ENCODE results near the gene ALG12. TPM values are rescaled to one million over a fixed set of nuclear protein-coding genes. Genes with fewer than 3 reads are reported as not detected.

ALG12 gene
- total RNA-seq, 1 donor = 6.8 TPM

DNA sequence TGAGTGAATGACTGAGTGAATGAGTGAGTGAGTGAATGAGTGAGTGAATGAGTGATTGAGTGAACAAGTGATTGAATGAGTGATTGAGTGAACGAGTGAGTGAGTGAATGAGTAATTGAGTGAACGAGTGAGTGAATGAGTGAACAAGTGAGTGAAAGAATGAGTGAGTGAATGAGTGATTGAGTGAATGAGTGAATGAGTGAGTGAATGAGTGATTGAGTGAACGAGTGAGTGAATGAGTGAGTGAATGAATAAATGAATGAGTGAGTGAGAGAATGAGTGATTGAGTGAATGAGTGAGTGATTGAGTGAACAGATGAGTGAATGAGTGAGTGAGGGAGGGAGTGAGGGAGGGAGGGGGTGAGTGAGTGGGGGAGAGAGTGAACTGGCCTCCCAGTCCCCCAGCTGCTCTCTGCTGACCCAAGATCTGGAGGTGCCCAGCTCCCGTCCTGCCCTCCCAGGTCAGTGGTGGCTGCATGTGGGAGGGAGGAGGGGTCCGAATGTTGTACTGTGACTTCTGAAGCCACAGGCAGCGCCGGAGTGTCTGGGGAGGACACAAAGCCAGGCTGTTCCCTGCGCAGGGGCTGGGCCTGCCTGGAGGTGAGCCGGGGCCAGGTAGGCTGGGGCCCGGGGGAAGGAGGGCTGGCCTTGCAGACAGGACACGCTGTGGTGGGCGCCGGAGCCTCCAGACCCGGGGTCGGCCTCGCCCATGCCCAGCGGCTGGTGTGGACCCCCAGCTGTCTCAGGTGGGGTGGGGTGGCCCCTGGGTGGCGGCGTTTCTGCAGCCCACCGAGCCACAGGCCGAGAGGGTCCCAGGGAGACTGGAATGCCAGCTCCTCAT is 24.5 kb upstream of the ALG12 start:
- H3K4me3 ChIP-seq (ENCODE audit: low read length) = no peak overlapping the region
- peaks cover 13% of the 10 kb centered on the region for H3K4me1 ChIP-seq (ENCODE audit: insufficient read depth, low read length)
- H3K27me3 ChIP-seq (ENCODE audit: insufficient read depth, low read length) = no peaks in the 10 kb centered on the region
- no peaks in the 10 kb centered on the region for H3K9me3 ChIP-seq (ENCODE audit: low read depth, low read length)

DNA sequence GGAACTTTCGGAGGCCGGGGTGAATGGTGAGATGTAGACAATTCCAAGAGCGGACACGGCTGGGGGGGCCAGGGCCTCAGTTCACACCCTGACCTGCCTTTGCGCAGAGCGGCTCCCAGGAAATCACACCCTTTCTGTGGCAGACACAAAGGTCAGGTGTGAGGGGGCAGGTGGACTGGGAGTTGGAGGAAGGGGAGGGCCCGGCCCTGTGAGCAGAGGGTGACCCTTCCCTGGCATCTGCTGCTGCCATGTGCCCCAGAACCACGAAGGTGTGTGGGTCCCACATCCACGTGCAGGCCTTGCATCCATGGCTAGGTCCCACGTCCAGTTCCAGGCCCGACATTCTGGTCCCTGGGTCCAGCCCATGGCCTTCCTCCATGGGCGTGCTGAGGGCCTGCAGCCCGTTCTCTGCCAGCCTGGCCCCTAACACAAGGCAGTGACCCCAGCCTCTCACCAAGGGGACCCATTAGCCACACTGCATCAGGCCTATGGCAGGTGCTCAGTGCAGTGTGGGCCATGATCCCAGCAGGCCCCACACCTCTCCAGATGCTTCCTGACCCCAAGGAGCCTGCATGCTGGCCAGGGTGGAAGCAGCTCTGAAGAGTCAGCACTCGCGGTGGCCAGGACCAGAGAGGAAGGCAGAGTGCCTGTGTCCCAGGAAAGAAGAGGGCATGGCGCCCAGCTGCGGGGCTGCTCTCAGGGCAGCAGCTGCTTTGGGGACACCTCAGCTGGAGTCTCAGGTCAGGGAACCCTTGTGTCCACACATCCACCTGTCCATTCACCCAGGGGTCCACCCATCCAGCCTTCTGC is 23.5 kb upstream of the ALG12 start:
- Histone ChIP-seq H3K4me3 (ENCODE audit: low read length) (no peak overlapping the region), H3K27me3 (ENCODE audit: insufficient read depth, low read length) (no peaks in the 10 kb centered on the region), H3K9me3 (ENCODE audit: low read depth, low read length) (no peaks in the 10 kb centered on the region), H3K4me1 (ENCODE audit: insufficient read depth, low read length) (peaks cover 23% of the 10 kb centered on the region)

DNA sequence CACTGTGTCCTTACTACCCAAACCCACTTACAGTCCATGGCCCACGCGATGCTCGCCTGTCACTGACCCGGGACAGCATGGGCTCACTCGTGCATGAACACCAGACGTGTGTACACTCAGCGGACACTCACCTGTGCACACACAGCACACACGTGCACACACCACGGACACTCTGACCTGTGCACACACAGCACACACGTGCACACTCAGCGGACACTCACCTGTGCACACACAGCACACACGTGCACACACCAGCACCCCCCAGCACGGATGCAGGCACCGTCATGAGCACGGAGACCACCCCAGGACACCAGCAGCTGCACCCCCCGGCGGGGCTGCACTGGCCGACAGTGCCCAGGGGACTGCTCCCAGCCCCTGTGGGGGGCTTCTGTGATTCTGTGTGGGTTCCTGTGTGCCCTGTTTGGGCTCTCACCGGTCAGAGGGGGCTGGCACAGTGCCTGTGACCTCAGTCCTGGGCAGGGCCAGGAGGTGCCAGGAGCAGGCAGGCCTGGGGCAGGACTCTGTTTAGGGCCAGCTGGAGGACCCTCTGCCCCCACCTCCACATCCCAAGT is 20.4 kb upstream of the ALG12 start:
- no peak overlapping the region for H3K4me3 ChIP-seq (ENCODE audit: low read length)
- H3K9me3 ChIP-seq (ENCODE audit: low read depth, low read length) = no peaks in the 10 kb centered on the region
- peaks cover 28% of the 10 kb centered on the region for H3K4me1 ChIP-seq (ENCODE audit: insufficient read depth, low read length)
- no peaks in the 10 kb centered on the region for H3K27me3 ChIP-seq (ENCODE audit: insufficient read depth, low read length)

DNA sequence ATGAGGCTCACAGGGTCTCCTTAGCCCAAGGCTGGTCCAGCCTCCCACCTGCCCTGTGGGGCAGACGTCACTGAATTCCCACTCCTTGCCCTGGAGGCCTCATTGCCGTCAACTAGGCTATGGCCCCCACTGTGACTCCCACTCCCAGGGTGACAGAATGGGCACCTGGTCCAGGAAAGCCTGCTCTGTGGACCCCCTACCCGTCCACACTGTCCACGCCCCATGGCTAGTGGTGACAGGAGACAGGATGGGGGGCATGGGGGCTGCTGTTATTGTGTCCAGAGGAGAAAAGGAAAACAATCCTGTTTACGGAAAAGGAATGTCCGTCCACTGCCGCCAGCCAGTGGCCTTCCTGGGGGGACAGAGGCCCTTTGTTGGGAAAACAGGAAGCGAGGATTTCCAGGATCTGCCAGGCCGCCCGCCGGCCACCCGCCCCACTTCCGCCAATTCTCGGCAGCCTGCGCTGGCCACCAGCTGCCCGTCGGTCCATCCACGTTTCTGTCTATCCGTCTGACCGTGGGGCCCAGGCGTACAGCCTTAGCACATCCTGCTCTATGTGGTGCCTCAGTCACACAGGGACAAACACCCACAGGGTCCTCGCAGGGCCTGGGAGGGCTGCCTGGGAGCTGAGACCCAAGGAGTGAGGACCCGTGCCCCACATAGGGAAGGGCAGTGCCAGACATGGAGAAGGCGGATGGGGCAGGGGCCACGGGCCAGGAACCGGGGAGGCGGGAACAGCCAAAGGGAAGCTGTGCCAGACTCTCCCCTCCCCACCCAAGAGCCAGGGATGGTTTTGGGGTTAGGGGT is 19.7 kb upstream of the ALG12 start:
- Histone ChIP-seq H3K27me3 (ENCODE audit: insufficient read depth, low read length) (no peaks in the 10 kb centered on the region), H3K4me3 (ENCODE audit: low read length) (no peak overlapping the region), H3K4me1 (ENCODE audit: insufficient read depth, low read length) (peaks cover 35% of the 10 kb centered on the region), H3K9me3 (ENCODE audit: low read depth, low read length) (no peaks in the 10 kb centered on the region)

- Histone ChIP-seq H3K4me1 (ENCODE audit: insufficient read depth, low read length) (peaks cover 41% of the 10 kb centered on the region), H3K4me3 (ENCODE audit: low read length) (no peak overlapping the region)
These were observed 18.9 kb upstream of the ALG12 start for GRCh38 chr22:49936973-49937757.

DNA sequence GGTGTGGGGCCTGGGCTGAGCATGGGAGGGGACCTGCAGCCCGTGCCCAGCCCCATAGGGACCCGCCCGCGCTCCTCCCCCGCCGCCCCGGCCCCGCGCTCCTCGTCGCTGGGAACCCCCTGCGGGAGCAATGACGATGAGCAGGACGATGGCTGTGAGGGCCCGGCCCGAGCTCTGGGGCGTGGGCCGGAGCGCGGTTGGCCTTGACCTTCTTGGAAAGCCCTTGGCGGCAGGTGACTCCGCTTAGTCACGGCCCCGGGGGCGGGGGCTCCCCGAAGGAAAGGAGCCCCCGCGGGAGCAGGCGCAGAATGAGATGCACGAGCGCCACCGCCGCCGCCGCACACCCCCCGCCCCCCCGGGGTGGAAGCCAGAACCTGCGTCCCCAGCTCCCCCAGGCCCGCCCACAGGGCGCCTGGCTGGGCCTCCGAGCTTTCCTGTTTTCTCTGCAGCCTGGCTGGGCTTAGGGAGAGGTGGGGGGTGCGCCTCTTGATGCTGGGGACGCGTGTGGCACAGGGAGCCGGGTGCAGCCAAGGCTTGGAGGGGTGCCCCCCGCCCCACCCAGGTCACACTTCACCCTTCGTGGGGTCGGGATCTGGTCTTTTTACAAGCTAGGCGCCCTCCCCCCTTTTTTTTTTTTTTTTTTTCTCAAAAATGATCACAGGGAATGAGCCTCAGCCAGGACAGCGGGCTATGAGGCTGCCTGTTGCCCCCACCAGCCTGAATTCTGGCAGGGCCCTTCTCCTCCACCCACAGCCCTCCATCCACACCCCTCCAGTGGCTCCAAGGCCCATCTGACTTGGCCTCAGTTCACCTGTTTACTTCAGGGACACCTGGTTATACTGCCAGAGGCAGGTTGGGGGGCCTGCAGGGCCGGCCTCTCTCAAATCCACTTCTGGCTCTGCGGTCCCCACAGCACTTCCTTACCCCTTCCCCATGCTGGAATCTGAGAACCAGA is 18.1 kb upstream of the ALG12 start:
- Histone ChIP-seq H3K4me1 (ENCODE audit: insufficient read depth, low read length) (peaks cover 47% of the 10 kb centered on the region), H3K9me3 (ENCODE audit: low read depth, low read length) (no peaks in the 10 kb centered on the region), H3K4me3 (ENCODE audit: low read length) (peak overlapping the region; percentile 20), H3K27me3 (ENCODE audit: insufficient read depth, low read length) (no peaks in the 10 kb centered on the region)

More at GRCh38 chr22:49936973-49937757, 18.9 kb upstream of the ALG12 start:
- Histone ChIP-seq H3K9me3 (ENCODE audit: low read depth, low read length) (no peaks in the 10 kb centered on the region), H3K27me3 (ENCODE audit: insufficient read depth, low read length) (no peaks in the 10 kb centered on the region)

- Histone ChIP-seq H3K27me3 (ENCODE audit: insufficient read depth, low read length) (no peaks in the 10 kb centered on the region), H3K4me1 (ENCODE audit: insufficient read depth, low read length) (peaks cover 54% of the 10 kb centered on the region), H3K9me3 (ENCODE audit: low read depth, low read length) (no peaks in the 10 kb centered on the region), H3K4me3 (ENCODE audit: low read length) (no peak overlapping the region)
These were observed 17.3 kb upstream of the ALG12 start for GRCh38 chr22:49935561-49935960.

- peaks cover 60% of the 10 kb centered on the region for H3K4me1 ChIP-seq (ENCODE audit: insufficient read depth, low read length)
- no peaks in the 10 kb centered on the region for H3K27me3 ChIP-seq (ENCODE audit: insufficient read depth, low read length)
- H3K4me3 ChIP-seq (ENCODE audit: low read length) = peak overlapping the region; percentile 57
- H3K9me3 ChIP-seq (ENCODE audit: low read depth, low read length) = no peaks in the 10 kb centered on the region
These were observed 16.8 kb upstream of the ALG12 start for GRCh38 chr22:49934891-49935557.

DNA sequence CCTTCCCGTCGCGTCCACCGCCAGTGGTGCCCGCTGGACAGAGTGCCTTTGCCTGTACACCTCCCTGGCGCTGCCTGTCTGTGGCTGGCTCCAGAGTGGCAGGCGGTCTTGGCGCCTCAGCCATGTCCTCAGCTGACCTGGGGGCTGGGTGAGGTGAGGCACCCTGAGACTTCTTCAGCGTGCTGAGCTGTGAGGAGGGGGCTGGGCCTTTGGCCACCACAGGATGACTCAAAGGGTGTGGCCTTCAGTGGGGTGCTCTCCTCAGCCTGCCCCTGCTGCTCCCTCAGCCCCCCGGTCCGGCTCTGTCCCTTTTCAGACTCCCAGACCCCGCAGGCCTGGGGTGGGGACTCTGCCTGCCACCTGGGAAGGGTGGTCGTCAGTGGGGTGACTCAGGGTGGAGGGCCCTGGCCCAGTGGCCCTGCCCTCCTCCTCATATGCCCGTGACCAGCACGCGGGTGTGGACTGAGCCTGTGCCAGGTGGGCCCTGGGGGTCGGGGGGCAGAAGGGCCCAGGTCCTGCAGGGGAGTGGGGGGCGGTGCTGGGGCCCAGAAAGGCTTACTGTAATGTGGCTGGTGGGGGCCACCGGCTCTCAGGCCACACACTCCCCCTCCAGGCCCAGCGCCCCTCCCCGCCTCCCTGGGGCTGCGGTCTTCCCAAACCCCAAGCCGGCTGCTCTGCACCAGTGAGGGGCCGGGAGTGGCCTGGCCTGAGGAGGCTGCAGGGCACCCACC is 16.1 kb upstream of the ALG12 start:
- Histone ChIP-seq H3K4me3 (ENCODE audit: low read length) (peak overlapping the region; percentile 57), H3K27me3 (ENCODE audit: insufficient read depth, low read length) (no peaks in the 10 kb centered on the region), H3K4me1 (ENCODE audit: insufficient read depth, low read length) (peaks cover 65% of the 10 kb centered on the region), H3K9me3 (ENCODE audit: low read depth, low read length) (no peaks in the 10 kb centered on the region)

GRCh38 chr22:49933236-49934159 is 15.3 kb upstream of the ALG12 start:
- H3K4me1 ChIP-seq (ENCODE audit: insufficient read depth, low read length) = peaks cover 65% of the 10 kb centered on the region
- H3K4me3 ChIP-seq (ENCODE audit: low read length) = no peak overlapping the region
- H3K9me3 ChIP-seq (ENCODE audit: low read depth, low read length) = no peaks in the 10 kb centered on the region
- no peaks in the 10 kb centered on the region for H3K27me3 ChIP-seq (ENCODE audit: insufficient read depth, low read length)

DNA sequence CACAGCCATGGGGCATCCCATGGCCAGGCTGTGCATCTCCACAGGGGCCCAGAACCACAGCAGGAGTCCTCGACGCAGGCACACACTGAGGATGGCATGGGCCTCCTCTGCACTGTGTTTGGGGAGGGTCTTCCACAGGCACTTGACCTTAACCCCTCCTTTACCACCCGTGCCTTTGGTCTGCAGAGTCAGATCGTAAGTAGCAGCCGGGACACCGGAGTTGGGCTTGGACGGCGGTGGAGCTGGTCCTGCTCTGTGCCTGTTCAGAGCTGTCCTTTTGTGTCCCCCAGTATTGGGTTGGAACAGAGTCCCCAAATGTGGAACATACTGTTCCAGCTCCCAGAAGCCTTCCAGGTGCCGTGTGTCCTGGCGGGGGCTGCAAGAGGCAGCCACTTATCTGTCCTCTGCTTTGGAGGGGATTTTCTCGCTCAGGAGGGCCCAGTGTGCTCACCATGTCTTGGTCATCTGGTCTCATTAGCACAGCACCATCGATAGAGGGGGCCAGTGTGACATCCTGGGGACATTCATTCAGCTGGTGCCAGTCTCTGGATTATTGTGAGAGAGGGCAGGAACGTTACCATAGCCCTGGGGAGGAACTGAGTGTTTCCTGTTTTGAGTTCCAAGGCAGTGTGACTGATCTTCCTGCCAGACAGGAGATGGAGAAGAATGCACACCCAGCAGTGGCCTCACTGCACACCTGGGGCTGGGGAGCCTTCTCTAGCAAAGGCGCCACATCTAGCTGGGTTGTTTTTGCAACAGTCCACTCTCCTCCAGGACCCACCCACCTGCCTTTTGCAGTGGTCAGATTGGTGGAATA is 12.6 kb upstream of the ALG12 start:
- no peaks in the 10 kb centered on the region for H3K27me3 ChIP-seq (ENCODE audit: insufficient read depth, low read length)
- H3K4me1 ChIP-seq (ENCODE audit: insufficient read depth, low read length) = peaks cover 55% of the 10 kb centered on the region
- H3K4me3 ChIP-seq (ENCODE audit: low read length) = no peak overlapping the region
- H3K9me3 ChIP-seq (ENCODE audit: low read depth, low read length) = no peaks in the 10 kb centered on the region
